ENCODE data around the gene KRABD2.

The KRABD2 gene

GRCh38 chr17:8382880-8383142 lies 6.3 kb upstream of the KRABD2 start:
- Mint-ChIP-seq H3K27me3 (ENCODE audit: insufficient read depth, low read depth, poor library complexity) (peaks cover 19% of the 10 kb centered on the region), H3K36me3 (ENCODE audit: low read depth) (peaks cover 59% of the 10 kb centered on the region), H3K4me1 (peaks cover 39% of the 10 kb centered on the region), H3K4me3 (peak overlapping the region; percentile 100), H3K27ac (peak overlapping the region; percentile 100), H3K9me3 (peaks cover 3% of the 10 kb centered on the region; the same call in 1 of the 3 replicates)
- peaks cover 32% of the 10 kb centered on the region for H4K20me1 ChIP-seq (replicated peaks; ENCODE audit: insufficient read depth)
- no peak for TF ChIP-seq ETS1 (IDR thresholded peaks at IDR 0.05)
- TF ChIP-seq STAT1 (IDR thresholded peaks at IDR 0.05; ENCODE audit: unreplicated experiment), result no peak
- no peaks in the 10 kb centered on the region for H3K27me3 ChIP-seq (ENCODE audit: insufficient read depth)
- H3K27ac ChIP-seq (ENCODE audit: low read depth), result peak overlapping the region; percentile 99
- H2AFZ ChIP-seq, result no peak overlapping the region
- peaks cover 29% of the 10 kb centered on the region for H3K4me1 ChIP-seq (ENCODE audit: insufficient read depth)
- H3K4me2 ChIP-seq, result peak overlapping the region; percentile 85
- peaks cover 46% of the 10 kb centered on the region for H3K79me2 ChIP-seq (replicated peaks; ENCODE audit: insufficient read depth)
- peaks cover 48% of the 10 kb centered on the region for H3F3A ChIP-seq (replicated peaks; ENCODE audit: low read depth)
- H3K9me2 ChIP-seq (ENCODE audit: insufficient read depth), result no peaks in the 10 kb centered on the region
- DNase-seq (ENCODE audit: low spot score), result no peak
- H3K36me3 ChIP-seq (ENCODE audit: insufficient read depth), result peaks cover 43% of the 10 kb centered on the region
- H3K4me3 ChIP-seq, result peak overlapping the region; percentile 93
- ATAC-seq, result no peak

DNA sequence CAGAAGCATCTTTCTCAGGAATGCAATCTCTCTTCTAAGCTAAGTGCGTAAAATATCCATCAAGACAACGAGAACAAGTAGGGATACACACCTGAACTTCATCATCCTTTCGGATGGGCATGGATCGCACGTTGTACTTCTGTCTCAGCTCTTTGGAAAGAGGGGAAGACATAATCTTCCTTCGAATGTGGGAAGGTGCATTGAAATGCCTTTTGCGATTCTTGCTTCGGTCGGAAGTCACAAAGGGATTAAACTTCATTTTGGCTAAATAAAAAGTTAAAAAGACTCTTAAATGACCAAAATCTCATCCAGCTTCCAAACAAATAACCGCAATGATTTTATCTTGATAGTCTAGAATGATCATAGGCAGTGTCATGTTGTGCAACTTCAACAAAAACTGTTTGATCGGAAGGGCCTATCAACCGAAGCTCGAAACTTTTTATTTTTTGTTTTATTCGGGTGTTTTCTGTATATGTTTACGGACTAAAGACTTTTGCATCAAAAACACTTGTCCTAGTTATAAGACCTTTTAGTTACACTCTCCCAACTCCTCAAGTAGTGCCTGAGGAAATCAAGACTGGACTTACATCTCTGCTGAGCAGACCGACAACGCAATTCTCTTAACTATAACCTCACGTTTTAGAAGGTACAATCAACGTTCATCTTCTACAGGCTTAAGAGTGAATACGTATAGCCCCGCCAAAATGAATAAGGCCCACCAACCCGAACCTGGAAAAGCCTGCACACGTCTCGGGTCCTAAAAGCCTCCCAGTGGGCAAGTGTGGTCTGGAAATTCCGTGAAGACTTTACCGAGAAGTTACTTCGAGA lies 5.8 kb upstream of the KRABD2 start:
- no peak for DNase-seq (ENCODE audit: low spot score)
- H3K4me1 Mint-ChIP-seq, result peaks cover 39% of the 10 kb centered on the region
- TF ChIP-seq EZH2phosphoT487 (IDR thresholded peaks at IDR 0.05; ENCODE audit: unreplicated experiment) (no peak), EZH2 (IDR thresholded peaks at IDR 0.05; ENCODE audit: low read depth, unreplicated experiment) (no peak), NANOG (IDR thresholded peaks at IDR 0.05; ENCODE audit: borderline replicate concordance) (no peak), STAT1 (IDR thresholded peaks at IDR 0.05; ENCODE audit: unreplicated experiment) (no peak), ETS1 (IDR thresholded peaks at IDR 0.05) (no peak), ZNF114 (CRISPR knock-in tag; IDR thresholded peaks at IDR 0.05) (no peak), POLR2AphosphoS5 (IDR thresholded peaks at IDR 0.05; ENCODE audit: low read depth) (no peak)
- TF ChIP-seq, protein P1, sequence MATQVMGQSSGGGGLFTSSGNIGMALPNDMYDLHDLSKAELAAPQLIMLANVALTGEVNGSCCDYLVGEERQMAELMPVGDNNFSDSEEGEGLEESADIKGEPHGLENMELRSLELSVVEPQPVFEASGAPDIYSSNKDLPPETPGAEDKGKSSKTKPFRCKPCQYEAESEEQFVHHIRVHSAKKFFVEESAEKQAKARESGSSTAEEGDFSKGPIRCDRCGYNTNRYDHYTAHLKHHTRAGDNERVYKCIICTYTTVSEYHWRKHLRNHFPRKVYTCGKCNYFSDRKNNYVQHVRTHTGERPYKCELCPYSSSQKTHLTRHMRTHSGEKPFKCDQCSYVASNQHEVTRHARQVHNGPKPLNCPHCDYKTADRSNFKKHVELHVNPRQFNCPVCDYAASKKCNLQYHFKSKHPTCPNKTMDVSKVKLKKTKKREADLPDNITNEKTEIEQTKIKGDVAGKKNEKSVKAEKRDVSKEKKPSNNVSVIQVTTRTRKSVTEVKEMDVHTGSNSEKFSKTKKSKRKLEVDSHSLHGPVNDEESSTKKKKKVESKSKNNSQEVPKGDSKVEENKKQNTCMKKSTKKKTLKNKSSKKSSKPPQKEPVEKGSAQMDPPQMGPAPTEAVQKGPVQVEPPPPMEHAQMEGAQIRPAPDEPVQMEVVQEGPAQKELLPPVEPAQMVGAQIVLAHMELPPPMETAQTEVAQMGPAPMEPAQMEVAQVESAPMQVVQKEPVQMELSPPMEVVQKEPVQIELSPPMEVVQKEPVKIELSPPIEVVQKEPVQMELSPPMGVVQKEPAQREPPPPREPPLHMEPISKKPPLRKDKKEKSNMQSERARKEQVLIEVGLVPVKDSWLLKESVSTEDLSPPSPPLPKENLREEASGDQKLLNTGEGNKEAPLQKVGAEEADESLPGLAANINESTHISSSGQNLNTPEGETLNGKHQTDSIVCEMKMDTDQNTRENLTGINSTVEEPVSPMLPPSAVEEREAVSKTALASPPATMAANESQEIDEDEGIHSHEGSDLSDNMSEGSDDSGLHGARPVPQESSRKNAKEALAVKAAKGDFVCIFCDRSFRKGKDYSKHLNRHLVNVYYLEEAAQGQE (IDR thresholded peaks at IDR 0.05; ENCODE audit: unreplicated experiment), result no peak
- TF ChIP-seq, protein P2, sequence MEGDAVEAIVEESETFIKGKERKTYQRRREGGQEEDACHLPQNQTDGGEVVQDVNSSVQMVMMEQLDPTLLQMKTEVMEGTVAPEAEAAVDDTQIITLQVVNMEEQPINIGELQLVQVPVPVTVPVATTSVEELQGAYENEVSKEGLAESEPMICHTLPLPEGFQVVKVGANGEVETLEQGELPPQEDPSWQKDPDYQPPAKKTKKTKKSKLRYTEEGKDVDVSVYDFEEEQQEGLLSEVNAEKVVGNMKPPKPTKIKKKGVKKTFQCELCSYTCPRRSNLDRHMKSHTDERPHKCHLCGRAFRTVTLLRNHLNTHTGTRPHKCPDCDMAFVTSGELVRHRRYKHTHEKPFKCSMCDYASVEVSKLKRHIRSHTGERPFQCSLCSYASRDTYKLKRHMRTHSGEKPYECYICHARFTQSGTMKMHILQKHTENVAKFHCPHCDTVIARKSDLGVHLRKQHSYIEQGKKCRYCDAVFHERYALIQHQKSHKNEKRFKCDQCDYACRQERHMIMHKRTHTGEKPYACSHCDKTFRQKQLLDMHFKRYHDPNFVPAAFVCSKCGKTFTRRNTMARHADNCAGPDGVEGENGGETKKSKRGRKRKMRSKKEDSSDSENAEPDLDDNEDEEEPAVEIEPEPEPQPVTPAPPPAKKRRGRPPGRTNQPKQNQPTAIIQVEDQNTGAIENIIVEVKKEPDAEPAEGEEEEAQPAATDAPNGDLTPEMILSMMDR (conservative IDR thresholded peaks at IDR 0.05; ENCODE audit: low read depth in 2 of 2), result no peak

More for the DNA sequence above, 5.8 kb upstream of the KRABD2 start:
- H2AFZ ChIP-seq, result no peak overlapping the region
- peaks cover 64% of the 10 kb centered on the region for H3K36me3 Mint-ChIP-seq (ENCODE audit: low read depth)
- H3K27me3 ChIP-seq (ENCODE audit: insufficient read depth), result no peaks in the 10 kb centered on the region
- H4K20me1 ChIP-seq (replicated peaks; ENCODE audit: insufficient read depth), result peaks cover 32% of the 10 kb centered on the region
- H3K9me3 Mint-ChIP-seq, result peaks cover 3% of the 10 kb centered on the region; the same call in 1 of the 3 replicates
- peaks cover 15% of the 10 kb centered on the region for H3K27me3 Mint-ChIP-seq (ENCODE audit: insufficient read depth, low read depth, poor library complexity)
- H3K4me3 Mint-ChIP-seq, result peak overlapping the region; percentile 100
- peak overlapping the region; percentile 100 for H3K27ac Mint-ChIP-seq
- H3K4me3 ChIP-seq, result peak overlapping the region; percentile 93
- peak overlapping the region; percentile 99 for H3K27ac ChIP-seq (ENCODE audit: low read depth)
- peaks cover 46% of the 10 kb centered on the region for H3K79me2 ChIP-seq (replicated peaks; ENCODE audit: insufficient read depth)
- H3K4me1 ChIP-seq (ENCODE audit: insufficient read depth), result peaks cover 29% of the 10 kb centered on the region
- peaks cover 53% of the 10 kb centered on the region for H3F3A ChIP-seq (replicated peaks; ENCODE audit: low read depth)
- H3K36me3 ChIP-seq (ENCODE audit: insufficient read depth), result peaks cover 49% of the 10 kb centered on the region
- no peaks in the 10 kb centered on the region for H3K9me2 ChIP-seq (ENCODE audit: insufficient read depth)
- H3K4me2 ChIP-seq, result peak overlapping the region; percentile 85
- no peak for ATAC-seq

Data from GM23338 (cell line).